GM21515 (cell line): ENCODE data around the gene ZFPM1.

Experiments
- ATAC-seq: cut with Tn5 transposase; IDR thresholded peaks from one replicate; pipeline ENCODE4 v1.9.1; 2021; ENCODE audit not compliant: unreplicated experiment

Gene ZFPM1

DNA sequence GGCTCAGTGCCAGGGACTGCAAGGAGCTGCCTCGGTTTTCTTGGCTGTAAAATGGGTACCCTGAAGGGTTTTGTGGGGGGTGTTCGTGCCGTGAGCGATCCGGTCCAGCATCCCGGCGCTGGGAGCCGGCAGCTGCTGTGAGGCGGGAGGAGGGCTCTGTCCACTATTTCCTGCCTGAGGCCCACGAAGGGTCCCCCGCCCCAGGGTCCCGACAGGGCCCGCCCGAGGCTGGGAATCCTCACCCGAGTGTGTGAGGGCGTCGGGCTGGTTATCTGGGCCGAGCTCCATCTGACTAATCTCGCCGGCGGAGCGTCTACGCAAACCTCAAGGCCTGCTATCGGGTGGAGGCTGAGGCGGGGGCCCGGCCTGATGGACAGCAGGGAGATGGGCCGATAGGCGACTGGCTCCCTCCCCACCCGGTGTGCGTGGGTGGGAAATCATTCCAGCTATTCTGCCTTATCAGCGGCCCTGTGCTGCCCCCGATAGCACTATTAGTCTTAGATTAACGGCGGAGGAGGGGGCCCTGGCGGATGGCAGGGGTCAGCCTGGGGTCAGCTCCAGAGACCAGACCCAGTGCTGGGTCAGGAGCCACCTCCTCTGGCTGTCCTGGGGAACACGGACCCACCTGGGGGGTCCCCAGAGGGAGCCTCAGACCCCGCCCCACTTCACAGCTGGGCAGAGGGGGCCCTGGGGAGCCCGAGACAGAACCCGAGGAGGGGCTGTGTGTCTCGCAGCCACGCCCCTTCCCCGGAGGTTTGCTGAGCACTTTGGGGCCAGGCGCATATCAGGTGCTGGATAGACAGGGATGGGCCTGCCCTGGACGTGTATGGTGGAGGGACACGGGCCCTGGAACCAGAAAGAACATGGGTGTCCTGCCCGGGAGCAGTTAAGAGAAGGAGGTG lies 44.7 kb downstream of the ZFPM1 start:
- no peak for ATAC-seq

DNA sequence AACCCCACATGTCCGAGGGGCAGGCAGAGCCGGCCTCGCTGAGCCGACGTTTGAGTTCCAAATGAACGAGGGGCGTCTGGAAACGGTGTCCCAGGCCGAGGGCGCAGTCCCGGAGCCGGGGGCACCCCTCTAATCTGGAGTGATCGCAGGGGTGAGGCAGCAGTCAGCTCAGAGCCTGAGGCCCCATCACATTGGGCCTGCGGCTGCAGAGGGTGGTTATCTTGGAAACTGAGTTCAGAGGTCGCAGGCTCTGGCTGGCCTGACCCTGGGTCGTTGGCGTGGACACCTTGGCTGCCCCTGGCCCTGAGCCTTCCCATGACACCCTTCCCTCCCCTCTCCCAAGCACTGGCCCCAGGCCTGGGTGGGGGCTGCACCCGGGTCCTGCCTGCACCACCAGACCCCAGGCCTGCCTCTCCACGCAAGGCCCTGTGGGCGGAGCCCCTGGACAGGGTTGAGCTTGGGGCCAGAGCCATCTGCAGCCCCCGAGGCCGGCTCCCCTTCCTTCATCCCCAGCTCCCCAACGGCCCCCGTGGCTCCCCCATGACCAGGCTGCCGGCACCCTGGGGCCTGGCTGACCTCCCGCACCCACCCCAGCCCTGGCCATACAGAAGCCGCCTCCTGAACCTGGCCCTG lies 45.6 kb downstream of the ZFPM1 start:
- ATAC-seq, result no peak

- ATAC-seq, result no peak
Observed at GRCh38 chr16:88499292-88499691, 46.2 kb downstream of the ZFPM1 start.

GRCh38 chr16:88499836-88500251 lies 46.8 kb downstream of the ZFPM1 start:
- no peak for ATAC-seq

GRCh38 chr16:88500255-88500661 lies 47.2 kb downstream of the ZFPM1 start:
- no peak for ATAC-seq

- ATAC-seq, result no peak
Observed at GRCh38 chr16:88502371-88502770, 49.3 kb downstream of the ZFPM1 start.

DNA sequence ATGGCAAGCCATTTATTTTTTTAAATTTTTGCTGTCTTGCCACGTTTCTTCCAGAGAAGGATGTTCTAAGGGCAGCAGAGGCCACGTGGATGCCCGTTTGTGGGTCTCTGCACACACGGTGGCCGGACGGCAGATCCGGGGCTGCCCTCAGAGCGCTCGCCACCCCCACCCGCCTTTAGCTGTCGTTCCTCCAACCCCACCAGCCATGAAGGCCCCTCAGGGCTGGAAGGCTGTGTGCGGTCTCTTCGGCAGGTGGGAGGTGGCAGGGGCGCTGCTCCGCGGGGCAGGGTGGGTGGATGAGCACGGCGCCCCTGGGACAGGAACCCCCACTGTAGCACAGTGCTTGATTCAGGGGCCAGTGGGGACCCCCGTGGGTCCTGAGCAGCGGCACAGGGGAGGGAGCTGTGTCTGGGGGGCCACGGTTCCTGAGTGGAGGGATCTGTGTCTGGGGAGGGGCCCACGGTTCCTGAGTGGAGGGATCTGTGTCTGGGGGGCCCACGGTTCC lies 49.7 kb downstream of the ZFPM1 start:
- no peak for ATAC-seq

GRCh38 chr16:88503374-88503770 lies 50.3 kb downstream of the ZFPM1 start:
- ATAC-seq, result no peak

- ATAC-seq, result no peak
Observed at GRCh38 chr16:88503771-88504488, 50.9 kb downstream of the ZFPM1 start.

DNA sequence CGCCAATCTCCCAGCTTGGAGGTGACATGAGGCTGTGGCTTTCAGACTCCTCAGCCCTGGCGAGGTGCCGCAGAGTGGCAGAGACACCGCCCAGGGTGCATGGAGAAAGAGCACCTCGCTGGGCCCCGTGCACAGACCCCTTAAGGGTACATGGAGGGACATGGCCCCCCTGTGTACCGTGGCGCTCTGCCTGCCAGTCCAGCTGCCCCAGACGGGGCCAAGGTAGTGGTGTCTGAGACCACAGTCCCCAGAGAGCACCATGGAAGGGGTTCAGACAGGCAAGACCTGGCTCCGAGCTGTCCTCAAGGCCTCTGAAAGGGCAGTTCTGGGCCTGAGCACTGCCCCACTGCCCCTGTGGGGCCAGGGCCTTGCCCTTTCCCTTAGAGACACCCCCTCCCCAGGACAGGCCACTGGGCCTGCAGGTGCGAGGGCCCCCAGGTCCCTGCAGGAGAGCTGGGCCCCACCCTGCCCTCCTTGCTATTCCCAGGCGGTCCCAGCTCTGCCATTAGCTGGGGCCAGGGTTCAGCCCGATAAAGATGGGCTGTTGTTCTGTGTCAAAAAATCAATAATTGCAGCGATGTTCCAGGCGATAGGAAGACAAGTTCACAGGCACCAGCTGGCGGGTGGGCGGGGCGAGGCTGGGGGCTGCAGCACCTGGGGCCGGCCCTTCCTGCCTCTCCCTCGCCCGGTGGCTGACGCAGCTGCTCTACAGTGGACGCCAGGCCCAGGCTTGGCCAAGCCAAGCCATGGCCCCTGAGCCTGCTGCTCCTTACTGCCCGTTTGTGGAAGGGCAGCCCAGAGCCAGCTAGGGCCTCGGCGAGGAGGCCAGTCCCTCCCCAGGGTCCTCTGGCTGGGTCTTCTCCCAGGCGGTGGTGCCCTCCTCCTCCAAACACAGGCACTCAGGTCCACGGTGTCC lies 51.7 kb downstream of the ZFPM1 start:
- no peak for ATAC-seq

GRCh38 chr16:88505405-88506082 lies 52.5 kb downstream of the ZFPM1 start:
- ATAC-seq, result no peak

DNA sequence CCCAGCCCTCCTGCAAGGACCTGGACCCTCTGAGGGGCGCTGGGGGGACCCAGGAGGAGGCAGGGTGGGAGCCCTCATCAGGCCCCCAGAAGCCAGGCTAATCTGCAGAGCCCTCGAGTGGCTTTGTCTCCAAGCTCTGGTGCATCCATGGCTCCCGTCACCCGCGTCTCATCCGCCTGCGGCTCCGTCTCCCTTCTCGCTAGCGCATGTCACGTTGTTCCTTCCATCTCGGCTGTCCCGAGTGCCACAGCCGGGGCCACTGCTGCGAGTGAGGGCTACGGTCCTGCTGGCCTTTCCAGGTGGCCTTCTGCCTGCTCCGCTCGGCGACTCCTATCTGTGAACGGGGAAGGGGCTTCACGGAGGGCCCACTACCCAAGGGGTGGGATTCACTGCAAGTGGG lies 53.6 kb downstream of the ZFPM1 start:
- no peak for ATAC-seq

GRCh38 chr16:88507231-88507743 lies 54.2 kb downstream of the ZFPM1 start:
- no peak for ATAC-seq

DNA sequence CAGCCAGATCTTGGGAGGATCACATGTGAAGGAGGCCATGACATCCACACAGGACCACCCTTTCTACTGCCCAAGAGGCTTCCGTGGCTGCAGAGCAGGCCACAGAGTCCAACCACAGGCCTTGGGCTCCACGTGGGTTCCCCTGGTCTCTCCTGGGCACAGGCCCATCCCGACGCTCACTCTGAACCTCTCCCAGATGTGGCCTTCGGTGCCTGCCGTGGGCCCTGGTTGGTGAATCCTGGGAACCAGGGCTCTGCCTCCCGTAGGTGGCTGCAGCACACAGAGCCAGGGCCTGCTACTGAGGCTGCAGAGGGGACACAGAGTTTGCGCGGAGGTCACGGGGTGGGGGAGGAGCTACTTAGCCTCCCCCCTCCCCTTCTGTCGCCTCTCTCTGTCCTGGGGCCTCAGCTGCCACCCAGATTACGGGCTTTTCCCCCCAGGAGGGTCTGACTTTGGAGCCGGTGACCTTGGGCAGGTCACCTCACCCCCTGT lies 55.3 kb downstream of the ZFPM1 start:
- no peak for ATAC-seq

GRCh38 chr16:88508868-88509748 lies 56.0 kb downstream of the ZFPM1 start:
- no peak for ATAC-seq

DNA sequence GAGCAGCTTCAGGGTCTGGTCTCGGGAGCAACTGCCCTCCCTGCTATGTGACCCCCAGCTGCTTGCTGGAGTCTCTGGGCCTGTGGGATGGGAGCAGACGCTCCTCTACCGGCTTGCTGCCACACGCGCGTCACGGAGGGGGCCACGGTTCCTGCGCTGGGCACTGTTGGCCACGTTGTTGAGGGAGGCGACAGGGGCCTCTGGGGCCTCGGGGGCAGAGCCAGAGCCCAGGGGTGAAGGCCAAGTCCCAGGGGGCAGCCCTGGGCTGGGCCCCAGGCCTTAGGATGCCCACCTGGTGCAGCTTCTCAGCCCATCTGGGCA lies 56.6 kb downstream of the ZFPM1 start:
- no peak for ATAC-seq

DNA sequence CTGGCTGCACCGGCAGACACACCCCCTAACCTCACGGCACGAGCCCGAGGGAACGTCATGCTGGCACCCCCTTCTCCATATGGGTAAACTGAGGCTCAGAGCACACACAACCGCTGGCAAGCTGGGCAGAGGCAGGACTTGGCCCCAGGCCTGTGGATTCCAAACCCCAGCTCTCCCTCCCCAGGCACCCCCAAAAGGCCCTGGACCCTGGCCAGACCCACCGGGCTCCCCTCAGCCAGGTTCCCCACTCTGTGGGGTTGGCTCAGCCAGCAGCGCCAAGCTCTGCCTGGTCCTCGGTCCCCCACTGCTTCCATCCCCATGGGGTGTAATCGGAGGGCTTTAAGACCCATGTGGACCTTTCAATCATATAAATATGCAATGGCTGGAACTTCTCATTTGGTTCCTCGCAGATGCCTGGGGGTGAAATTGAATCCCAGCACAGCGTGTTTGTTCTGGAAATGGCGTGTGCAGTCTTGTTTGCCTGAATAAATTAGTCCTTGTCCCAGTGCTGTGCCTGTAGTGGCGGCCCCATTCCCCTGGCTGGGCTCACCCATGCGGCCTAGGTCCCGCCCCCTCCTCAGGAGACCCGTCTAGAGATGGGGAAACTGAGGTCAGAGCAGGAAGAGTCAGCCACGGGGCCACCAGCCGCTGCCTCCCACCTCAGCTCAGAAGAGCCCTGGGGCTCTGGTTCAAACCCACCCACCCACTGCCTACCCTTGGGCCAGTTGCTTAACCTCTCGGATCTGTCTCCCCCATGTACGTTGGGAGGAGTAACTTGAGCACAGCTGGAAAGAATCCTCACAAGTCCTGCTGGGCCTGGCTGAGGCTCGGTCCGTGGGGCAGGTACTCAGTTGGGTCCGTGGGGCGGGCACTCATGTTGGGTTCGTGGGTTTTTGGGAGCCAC lies 57.3 kb downstream of the ZFPM1 start:
- no peak for ATAC-seq

DNA sequence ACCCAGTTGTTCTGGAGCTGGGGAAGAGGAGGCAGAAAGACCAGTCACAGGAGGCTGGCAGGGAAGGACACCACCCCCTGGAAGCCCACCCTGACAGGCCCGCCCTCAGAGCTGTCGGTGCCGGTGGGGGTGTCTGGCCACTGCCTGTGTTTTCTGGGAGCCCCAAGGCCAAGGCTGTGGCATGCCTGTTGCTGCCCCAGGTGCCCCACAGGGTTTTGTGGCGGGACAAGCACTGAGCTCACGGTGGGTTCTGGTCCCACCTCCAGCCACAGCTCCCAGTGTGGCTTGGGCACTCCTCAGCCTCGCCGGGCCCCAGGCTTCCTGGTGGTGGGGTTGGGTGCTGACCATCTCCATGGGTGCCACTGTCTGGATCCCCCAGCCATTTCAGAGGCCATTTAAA lies 58.0 kb downstream of the ZFPM1 start:
- no peak for ATAC-seq
